ENCODE measurements around the gene DAO.
"Not testable (repeated sequence)": the region's sequence is repeated elsewhere in the genome, so short reads cannot be mapped to it uniquely, and the experiment has no call there.

DAO gene

GRCh38 chr12:108879615-108880254, at the start of gene DAO:
Gene DAO, plus strand, starts transcription at chr12:108880092. Its CDS starts 4,915 bp downstream, at chr12:108885007.
- DNase-seq (ENCODE audit: extremely low read depth in 1 of 2, low read depth in 1 of 2) = no peak

GRCh38 chr12:108831309-108831991, 48.4 kb upstream of the DAO start:
- no peak for DNase-seq (ENCODE audit: extremely low read depth in 1 of 2, low read depth in 1 of 2)

- DNase-seq (ENCODE audit: extremely low read depth in 1 of 2, low read depth in 1 of 2) = no peak
Measured at GRCh38 chr12:108832208-108832607, 47.7 kb upstream of the DAO start.

GRCh38 chr12:108832730-108833354, 47.0 kb upstream of the DAO start:
- DNase-seq (ENCODE audit: extremely low read depth in 1 of 2, low read depth in 1 of 2) = no peak

GRCh38 chr12:108833355-108833733, 46.5 kb upstream of the DAO start:
- no peak for DNase-seq (ENCODE audit: extremely low read depth in 1 of 2, low read depth in 1 of 2)

- no peak for DNase-seq (ENCODE audit: extremely low read depth in 1 of 2, low read depth in 1 of 2)
Measured at GRCh38 chr12:108833757-108834472, 46.0 kb upstream of the DAO start.

GRCh38 chr12:108835860-108836634, 43.8 kb upstream of the DAO start:
- no peak for DNase-seq (ENCODE audit: extremely low read depth in 1 of 2, low read depth in 1 of 2)

GRCh38 chr12:108837239-108837638, 42.7 kb upstream of the DAO start:
- no peak for DNase-seq (ENCODE audit: extremely low read depth in 1 of 2, low read depth in 1 of 2)

GRCh38 chr12:108837680-108838079, 42.2 kb upstream of the DAO start:
- no peak for DNase-seq (ENCODE audit: extremely low read depth in 1 of 2, low read depth in 1 of 2)

- DNase-seq (ENCODE audit: extremely low read depth in 1 of 2, low read depth in 1 of 2) = peak in 1 of 2 donors; percentile 44
Measured at GRCh38 chr12:108838194-108839017, 41.5 kb upstream of the DAO start.

- no peak for DNase-seq (ENCODE audit: extremely low read depth in 1 of 2, low read depth in 1 of 2)
Measured at GRCh38 chr12:108839018-108839889, 40.6 kb upstream of the DAO start.

- DNase-seq (ENCODE audit: extremely low read depth in 1 of 2, low read depth in 1 of 2) = no peak
Measured at GRCh38 chr12:108839890-108840230, 40.0 kb upstream of the DAO start.

GRCh38 chr12:108840605-108841332, 39.1 kb upstream of the DAO start:
- DNase-seq (ENCODE audit: extremely low read depth in 1 of 2, low read depth in 1 of 2) = no peak

- DNase-seq (ENCODE audit: extremely low read depth in 1 of 2, low read depth in 1 of 2) = not testable (repeated sequence)
Measured at GRCh38 chr12:108841825-108842224, 38.1 kb upstream of the DAO start.

GRCh38 chr12:108842361-108842760, 37.5 kb upstream of the DAO start:
- DNase-seq (ENCODE audit: extremely low read depth in 1 of 2, low read depth in 1 of 2) = no peak

- DNase-seq (ENCODE audit: extremely low read depth in 1 of 2, low read depth in 1 of 2) = no peak
Measured at GRCh38 chr12:108843187-108843586, 36.7 kb upstream of the DAO start.

GRCh38 chr12:108845696-108846095, 34.2 kb upstream of the DAO start:
- DNase-seq (ENCODE audit: extremely low read depth in 1 of 2, low read depth in 1 of 2) = no peak

GRCh38 chr12:108846290-108846701, 33.6 kb upstream of the DAO start:
- DNase-seq (ENCODE audit: extremely low read depth in 1 of 2, low read depth in 1 of 2) = no peak

Data from activated CD8-positive, alpha-beta memory T cell treated with anti-CD3 and anti-CD28 coated beads for 1 hour (primary cell).